GM18505 (cell line): ENCODE results near the gene DAO.

Experiments used
- ATAC-seq: cut with Tn5 transposase; IDR thresholded peaks from one replicate; pipeline ENCODE4 v1.9.1; 2021; ENCODE audit not compliant: unreplicated experiment
- POLR2A ChIP-seq: IDR thresholded peaks from 4 replicates; pipeline ENCODE4 v1.6.1; 2011; ENCODE audit warnings: borderline replicate concordance; ENCODE audit not compliant: insufficient read depth, insufficient read length; ENCODE audit errors: extremely low read depth

The DAO gene

DNA sequence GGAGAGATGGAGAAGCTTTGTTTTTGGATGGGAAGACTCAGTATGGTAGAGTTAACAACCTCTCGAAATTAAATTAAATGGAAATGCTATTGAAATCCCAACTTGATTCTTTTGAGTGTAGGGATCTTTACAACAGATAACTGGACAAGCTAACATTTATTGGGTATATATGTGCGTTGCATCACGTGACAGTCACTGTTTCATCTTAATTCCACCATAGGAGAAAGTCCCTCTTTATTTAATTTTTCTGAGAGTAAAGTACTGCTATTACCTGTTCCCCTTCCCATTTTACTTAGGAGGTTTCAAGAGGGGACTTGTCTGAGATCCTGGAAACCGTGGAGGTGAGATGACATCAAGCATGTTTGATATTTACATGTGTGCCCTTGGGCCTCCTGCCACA, 11.1 kb upstream of the DAO start:
- no peak for TF ChIP-seq POLR2A
- ATAC-seq = no peak

DNA sequence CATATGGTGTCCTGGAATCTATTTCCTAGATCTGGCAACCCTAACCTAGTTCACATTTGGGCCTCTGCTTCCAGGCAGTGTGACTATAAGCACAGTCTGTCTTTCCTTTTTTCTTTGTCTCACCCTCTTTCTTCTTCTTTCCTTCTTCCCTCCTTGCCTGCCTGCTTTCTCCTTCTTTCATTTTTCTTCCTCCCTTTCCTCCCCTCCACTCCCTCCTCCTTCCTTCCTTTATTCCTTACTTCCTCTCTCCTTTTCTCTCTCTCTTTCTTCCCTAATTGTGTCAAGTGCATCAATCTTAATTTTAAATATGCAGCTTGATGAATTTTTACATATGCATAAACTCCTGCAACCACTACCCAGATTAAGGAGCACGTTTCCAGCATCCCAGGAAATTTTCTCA, 4.6 kb upstream of the DAO start:
- no peak for ATAC-seq
- no peak for TF ChIP-seq POLR2A

DNA sequence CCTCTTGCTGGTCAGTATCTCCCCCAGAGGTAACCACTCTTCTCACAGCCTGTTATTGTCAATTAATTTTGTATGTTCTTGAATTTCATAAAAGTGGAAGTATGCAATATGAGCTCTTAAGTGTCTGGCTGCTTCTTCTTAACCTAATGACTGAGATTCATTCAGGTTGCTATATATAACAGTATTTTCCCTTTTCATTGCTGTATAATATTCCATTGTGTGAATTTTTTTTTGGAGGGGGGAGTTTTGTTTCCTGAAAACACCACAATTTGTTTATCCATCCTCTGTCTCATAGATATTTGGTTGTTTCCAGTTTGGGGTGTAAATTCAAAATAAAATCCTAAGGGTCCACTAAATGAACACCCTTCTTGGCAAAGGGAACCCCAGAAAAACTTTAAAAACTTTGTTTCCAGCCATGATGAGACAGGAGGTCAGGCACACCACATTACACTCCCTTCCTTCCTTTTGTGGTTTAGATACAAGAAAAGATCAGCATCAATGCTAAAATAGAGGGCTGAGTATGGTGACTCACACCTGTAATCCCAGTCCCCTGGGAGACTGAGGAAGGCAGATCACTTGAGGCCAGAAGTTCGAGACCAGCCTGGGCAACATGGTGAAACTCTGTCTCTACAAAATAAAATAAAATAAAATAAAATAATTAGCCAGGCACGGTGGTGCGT, 4.1 kb upstream of the DAO start:
- TF ChIP-seq POLR2A = no peak

DNA sequence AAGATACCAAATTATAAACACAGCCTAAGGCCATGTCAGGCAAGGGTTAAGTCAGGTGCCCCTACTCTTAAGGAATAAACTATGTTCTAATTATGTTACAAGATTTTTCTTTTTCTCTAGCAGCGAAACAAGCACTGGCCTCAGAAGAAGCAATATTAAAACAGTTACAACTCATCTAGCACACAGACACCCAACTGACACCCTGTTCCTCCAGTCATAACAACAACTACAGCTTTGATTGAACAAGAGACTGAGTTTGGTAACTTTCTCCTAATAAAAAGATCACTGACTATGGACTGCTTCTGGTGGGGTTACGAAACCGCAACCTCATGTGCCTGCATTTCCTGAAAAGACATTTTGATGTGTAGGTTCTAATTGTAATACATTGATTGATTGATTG, 3.3 kb upstream of the DAO start:
- no peak for TF ChIP-seq POLR2A
- no peak for ATAC-seq

More for the DNA sequence above, 4.1 kb upstream of the DAO start:
- ATAC-seq = no peak

DNA sequence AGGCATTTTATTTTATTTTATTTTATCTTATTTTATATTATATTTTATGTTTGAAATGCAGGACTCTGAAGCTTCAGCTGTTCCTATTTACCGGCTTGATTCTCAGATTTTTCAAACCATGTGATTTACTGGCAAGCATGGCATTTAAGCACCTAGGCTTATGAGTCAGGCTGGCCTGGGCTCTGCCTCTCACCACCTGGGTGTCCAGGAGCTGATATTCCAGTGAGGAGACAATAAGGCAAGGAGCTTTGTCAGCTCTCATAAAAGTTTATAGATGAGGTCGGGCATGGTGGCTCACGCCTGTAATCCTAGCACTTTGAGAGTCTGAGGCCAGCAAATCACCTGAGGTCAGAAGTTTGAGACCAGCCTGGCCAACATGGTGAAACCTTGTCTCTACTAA, 2.1 kb downstream of the DAO start:
- no peak for ATAC-seq

DNA sequence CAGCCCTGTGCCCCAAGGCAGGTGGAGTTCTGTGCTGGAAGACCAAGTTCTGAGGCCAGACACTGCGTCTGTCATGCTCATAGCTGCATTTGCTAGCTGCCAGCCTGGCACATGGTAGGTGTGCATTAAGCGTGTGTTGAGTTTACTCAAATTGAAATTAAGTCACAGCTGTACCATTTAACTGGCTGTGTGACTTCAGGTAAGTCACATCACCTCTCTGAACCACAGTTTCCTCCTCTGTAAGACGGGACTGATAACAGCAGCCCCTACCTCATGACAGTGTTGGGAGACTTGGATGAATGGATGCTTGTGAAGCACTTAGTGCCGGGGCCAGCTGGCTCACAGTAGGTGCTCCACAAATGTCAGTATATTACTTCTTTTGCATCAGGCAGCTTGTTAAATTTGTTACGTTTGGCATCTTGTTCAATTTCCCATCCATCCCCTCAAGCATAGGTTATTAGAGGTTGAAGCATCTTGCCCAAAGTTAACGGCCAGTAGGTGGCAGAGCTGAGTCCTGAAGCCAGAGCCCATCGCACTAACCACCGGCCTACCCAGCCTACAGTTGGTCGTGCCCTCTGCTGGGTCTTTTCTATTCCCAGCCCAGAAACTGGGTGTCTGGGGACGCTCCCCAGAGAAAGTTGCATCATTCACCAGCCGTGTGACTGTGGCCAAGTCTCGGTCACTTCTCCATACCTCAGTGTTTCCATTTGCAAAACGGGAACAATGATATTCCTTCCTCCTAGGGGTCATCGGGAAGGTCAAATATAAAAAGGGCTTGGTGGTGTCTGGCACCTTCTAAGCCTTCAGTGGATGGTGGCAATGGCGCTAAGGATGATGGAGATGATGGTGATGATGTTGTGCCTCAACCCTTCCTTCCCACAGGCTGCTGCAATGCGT, 4.5 kb downstream of the DAO start:
- TF ChIP-seq POLR2A = no peak
- ATAC-seq = no peak

More for the DNA sequence above, 2.1 kb downstream of the DAO start:
- TF ChIP-seq POLR2A = no peak

DNA sequence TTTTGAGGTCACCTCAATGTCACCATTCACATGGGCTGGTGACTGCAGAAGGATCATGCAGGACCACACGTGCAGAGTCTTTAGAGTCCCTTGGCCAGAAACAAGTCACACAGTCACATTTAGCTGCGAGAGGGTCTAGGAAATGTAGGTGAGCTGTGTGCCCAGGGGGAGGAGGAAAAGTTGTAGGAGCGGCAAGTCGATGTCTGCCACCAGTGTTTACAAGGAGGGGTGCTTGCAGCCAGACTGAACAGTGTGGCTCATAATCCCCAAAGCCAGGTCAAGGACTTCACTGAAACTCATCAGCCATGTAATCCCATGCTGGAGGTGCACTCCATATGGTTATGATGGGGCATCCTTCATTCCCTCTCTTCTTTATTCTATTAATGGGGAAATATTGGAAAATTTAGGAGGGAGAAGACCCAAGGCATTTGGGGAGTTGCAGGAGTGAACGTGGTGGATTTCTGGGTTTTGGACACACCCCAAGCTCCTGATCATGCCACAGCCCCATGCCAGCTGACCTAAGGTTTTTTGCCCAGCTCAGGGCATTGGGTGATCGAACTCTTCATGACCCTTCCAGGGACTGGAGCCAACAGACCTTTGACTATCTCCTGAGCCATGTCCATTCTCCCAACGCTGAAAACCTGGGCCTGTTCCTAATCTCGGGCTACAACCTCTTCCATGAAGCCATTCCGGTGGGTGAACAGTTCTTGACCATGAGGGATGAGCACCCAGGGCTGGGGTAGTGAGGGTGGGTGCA, 7.2 kb downstream of the DAO start:
- no peak for TF ChIP-seq POLR2A
- no peak for ATAC-seq

DNA sequence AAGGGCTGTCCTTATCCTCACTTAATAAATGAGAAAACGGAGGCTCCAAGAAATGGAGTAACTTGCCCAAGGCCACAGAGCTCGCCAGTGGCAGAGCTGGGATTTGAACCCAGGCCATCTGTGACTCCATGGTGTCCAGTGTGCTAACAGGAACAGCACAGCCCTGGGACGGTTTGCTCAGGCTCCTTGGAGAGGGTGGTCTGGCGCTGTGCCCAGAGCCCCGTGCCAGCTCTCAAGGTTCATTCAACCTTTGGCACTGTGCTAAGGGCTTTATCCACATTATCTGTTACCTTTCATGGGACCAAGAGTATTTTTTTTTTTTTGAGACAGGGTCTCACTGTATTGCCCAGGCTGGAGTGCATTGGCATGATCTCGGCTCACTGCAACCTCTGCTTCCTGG, 8.1 kb downstream of the DAO start:
- TF ChIP-seq POLR2A = no peak
- ATAC-seq = no peak

DNA sequence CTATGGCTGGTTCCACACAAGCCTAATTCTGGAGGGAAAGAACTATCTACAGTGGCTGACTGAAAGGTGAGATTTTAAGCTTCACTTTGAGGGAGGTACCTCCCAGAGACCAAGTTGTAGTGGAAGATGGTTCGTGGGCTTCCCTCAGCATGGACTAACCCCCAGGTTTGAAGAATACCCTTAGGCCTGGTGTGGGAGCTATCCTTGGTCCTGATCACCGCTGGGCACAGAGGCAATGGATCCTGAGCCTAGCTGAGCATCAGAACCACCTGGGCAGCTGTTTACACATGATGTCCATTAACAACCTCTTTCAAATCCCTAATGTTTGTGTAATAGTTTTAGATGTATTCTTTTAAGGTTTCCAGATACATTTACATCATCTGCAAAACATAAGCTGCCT, 10.3 kb downstream of the DAO start:
- no peak for ATAC-seq
- TF ChIP-seq POLR2A = no peak

DNA sequence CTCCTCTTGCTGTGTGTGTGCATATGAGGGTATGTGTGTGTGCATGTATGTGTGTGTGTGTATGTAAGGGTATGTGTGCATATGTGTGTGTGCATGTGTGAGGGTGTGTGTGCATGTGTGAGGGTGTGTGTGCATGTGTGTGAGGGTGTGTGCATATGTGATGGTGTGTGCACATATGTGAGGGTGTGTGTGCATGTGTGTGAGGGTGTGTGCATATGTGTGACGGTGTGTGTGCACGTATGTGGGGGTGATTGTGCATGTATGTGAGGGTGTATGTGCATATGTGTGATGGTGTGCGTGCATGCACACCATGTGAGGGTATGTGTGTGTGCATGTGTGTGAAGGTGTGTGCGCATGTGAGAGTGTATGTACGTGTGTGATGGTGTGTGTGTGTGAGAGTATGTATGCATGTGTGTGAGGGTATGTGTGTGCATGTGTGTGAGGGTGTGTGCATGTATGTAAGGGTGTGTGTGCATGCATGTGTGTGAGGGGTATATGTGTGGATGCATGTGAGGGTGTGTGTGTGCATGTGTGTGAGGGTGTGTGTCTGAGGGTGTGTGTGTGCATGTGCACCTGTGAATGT, 15.4 kb downstream of the DAO start:
- ATAC-seq = no peak
- TF ChIP-seq POLR2A = no peak

DNA sequence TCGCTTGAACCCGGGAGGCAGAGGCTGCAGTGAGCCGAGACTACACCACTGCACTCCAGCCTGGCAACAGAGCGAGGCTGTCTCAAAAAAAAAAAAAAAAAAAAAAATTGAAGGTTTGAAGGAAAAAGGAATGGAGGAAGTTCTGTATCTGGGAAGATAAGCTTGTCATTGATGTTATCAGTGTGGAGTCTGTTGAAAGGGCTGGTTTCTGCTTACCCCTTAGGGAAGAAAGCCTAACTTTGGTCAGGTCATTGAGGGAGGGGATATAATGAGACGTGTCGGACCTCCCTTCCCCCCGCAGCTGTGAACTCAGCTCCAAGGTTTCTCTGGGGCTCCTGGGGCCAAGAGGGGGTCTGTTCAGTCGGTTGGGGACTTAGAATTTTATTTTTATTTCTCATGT, 16.4 kb downstream of the DAO start:
- ATAC-seq = no peak
- no peak for TF ChIP-seq POLR2A

DNA sequence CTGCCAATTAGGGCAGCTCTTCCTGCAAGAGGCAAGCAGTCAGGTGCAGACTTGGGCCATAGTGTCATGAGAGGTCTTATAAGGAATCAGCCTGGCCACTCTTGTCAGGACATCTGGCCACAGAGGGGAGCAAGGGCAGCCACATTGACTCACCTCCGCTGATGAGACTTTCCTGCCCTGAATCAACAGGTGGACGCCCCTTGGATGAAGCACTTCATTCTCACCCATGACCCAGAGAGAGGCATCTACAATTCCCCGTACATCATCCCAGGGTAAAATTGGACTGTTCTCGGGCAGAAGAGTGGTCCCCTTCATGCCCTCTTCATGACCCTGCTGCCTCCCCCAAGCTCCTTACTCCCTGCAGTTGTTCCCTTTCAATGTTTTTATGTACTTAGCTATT, 16.9 kb downstream of the DAO start:
- TF ChIP-seq POLR2A = no peak
- ATAC-seq = no peak

DNA sequence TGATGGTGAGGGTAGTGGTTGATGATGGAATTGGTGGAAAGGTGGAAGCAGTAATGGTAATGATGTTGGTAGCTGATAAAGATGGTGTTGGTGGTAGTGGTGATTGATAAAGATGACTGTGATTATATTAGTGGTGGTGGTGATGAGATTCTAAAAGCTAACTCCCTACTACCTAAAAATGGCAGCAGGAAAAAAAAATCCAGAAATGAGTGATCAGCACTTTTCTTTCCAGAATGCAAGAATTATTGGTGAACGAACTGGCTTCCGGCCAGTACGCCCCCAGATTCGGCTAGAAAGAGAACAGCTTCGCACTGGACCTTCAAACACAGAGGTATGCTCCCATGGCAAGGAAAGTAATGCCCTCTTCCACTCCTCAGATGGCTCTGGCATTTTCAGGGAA, 19.3 kb downstream of the DAO start:
- no peak for ATAC-seq

DNA sequence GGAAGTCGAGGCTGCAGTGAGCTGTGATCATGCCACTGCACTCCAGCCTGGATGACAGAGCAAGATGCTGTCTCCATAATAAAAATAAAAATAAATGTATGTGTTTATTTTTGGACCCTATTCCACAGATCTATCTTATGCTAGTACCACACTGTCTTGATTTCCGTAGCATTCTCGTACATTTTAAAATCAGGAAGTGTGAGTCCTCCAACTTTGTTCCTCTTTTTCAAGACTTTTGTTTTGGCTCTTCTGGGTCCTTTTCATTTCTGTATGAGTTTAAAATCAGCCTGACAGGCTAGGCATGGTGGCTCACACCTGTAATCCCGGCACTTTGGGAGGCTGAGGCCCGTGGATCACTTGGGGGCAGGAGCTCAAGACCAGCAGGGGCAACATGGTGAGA, 25.8 kb downstream of the DAO start:
- no peak for TF ChIP-seq POLR2A
- no peak for ATAC-seq

More for the DNA sequence above, 19.3 kb downstream of the DAO start:
- TF ChIP-seq POLR2A = no peak

DNA sequence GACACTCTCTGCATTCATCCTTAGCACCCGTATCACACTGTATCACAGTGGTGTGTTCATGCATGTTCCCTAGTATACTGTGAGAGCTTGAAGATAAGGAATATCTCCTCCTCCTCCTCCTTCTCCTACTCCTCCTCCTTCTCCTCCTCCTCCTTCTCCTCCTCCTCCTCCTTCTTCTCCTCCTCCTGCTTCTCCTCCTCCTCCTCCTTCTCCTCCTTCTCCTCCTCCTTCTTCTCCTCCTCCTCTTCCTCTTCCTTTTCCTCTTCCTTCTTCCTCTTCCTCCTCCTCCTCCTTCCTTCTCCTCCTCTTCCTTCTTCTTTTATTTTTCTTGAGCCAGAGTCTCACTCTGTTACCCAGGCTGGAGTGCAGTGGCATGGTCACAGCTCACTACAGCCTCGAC, 27.1 kb downstream of the DAO start:
- no peak for TF ChIP-seq POLR2A
- no peak for ATAC-seq
